Measurements from ENCODE around the gene LENG1.

LENG1 gene

GRCh38 chr19:54189145-54189734 is 29.7 kb upstream of the LENG1 start, which contains the start of gene MBOAT7:
TSS of gene MBOAT7 (minus strand) at chr19:54189580. CDS start at chr19:54188508, 1,072 bp downstream.
- Histone ChIP-seq H3K79me2 (ENCODE audit: insufficient read depth, low read length) (peaks cover 37% of the 10 kb centered on the region), H3K27me3 (ENCODE audit: insufficient read depth, low read length, poor library complexity) (no peaks in the 10 kb centered on the region), H3K4me2 (ENCODE audit: insufficient read depth, low read length) (peak within 1 kb of the TSS; percentile 69), H4K20me1 (ENCODE audit: insufficient read depth, low read length) (peaks cover 16% of the 10 kb centered on the region), H3K36me3 (ENCODE audit: insufficient read depth, low read length) (peaks cover 26% of the 10 kb centered on the region), H3K4me1 (ENCODE audit: insufficient read depth, low read length) (peaks cover 37% of the 10 kb centered on the region), H3K4me3 (ENCODE audit: low read depth in 1 of 2, low read length in 2 of 2) (peak within 1 kb of the TSS; percentile 60 to 73; a peak in 3 of 4 replicates), H3K9me3 (ENCODE audit: insufficient read depth, low read length, severe bottlenecking) (no peaks in the 10 kb centered on the region), H2AFZ (ENCODE audit: low read depth, low read length) (peak within 1 kb of the TSS; percentile 83), H3K27ac (ENCODE audit: low read length) (peak within 1 kb of the TSS; percentile 98), H3K9ac (ENCODE audit: low read depth, low read length) (peak within 1 kb of the TSS; percentile 84)
- peak; percentile 6 for ATAC-seq (ENCODE audit: insufficient read depth, low read depth)
- no peak for DNase-seq
- TF ChIP-seq EZH2 (IDR thresholded peaks at IDR 0.05; ENCODE audit: borderline replicate concordance, low read depth, low read length, severe bottlenecking) (no peak), CTCF (IDR thresholded peaks at IDR 0.05; ENCODE audit: borderline replicate concordance, extremely low read depth, low read length, poor library complexity, severe bottlenecking) (peak; percentile 35)

- Histone ChIP-seq H3K4me2 (ENCODE audit: insufficient read depth, low read length) (peak overlapping the region; percentile 67), H4K20me1 (ENCODE audit: insufficient read depth, low read length) (peaks cover 16% of the 10 kb centered on the region), H3K79me2 (ENCODE audit: insufficient read depth, low read length) (peaks cover 37% of the 10 kb centered on the region), H3K9me3 (ENCODE audit: insufficient read depth, low read length, severe bottlenecking) (no peaks in the 10 kb centered on the region), H3K27me3 (ENCODE audit: insufficient read depth, low read length, poor library complexity) (no peaks in the 10 kb centered on the region), H3K4me1 (ENCODE audit: insufficient read depth, low read length) (peaks cover 37% of the 10 kb centered on the region), H3K27ac (ENCODE audit: low read length) (peak overlapping the region; percentile 77), H3K36me3 (ENCODE audit: insufficient read depth, low read length) (peaks cover 21% of the 10 kb centered on the region), H3K4me3 (ENCODE audit: low read depth in 1 of 2, low read length in 2 of 2) (peak overlapping the region; percentile 60 to 73; a peak in 3 of 4 replicates), H3K9ac (ENCODE audit: low read depth, low read length) (peak overlapping the region; percentile 84), H2AFZ (ENCODE audit: low read depth, low read length) (no peak overlapping the region)
- DNase-seq (peak; percentile 58), ATAC-seq (ENCODE audit: insufficient read depth, low read depth) (no peak)
- TF ChIP-seq EZH2 (IDR thresholded peaks at IDR 0.05; ENCODE audit: borderline replicate concordance, low read depth, low read length, severe bottlenecking): no peak
These were observed 28.8 kb upstream of the LENG1 start for GRCh38 chr19:54188215-54188871.

GRCh38 chr19:54186934-54187381 is 27.4 kb upstream of the LENG1 start:
- no peak for TF ChIP-seq EZH2 (IDR thresholded peaks at IDR 0.05; ENCODE audit: borderline replicate concordance, low read depth, low read length, severe bottlenecking)
- TF ChIP-seq CTCF (IDR thresholded peaks at IDR 0.05; ENCODE audit: borderline replicate concordance, extremely low read depth, low read length, poor library complexity, severe bottlenecking): no peak
- Histone ChIP-seq H2AFZ (ENCODE audit: low read depth, low read length) (no peak overlapping the region), H3K27me3 (ENCODE audit: insufficient read depth, low read length, poor library complexity) (no peaks in the 10 kb centered on the region), H3K4me1 (ENCODE audit: insufficient read depth, low read length) (peaks cover 24% of the 10 kb centered on the region), H4K20me1 (ENCODE audit: insufficient read depth, low read length) (peaks cover 9% of the 10 kb centered on the region), H3K4me3 (ENCODE audit: low read depth in 1 of 2, low read length in 2 of 2) (no peak overlapping the region), H3K79me2 (ENCODE audit: insufficient read depth, low read length) (peaks cover 27% of the 10 kb centered on the region), H3K9me3 (ENCODE audit: insufficient read depth, low read length, severe bottlenecking) (no peaks in the 10 kb centered on the region), H3K4me2 (ENCODE audit: insufficient read depth, low read length) (no peak overlapping the region), H3K36me3 (ENCODE audit: insufficient read depth, low read length) (peaks cover 18% of the 10 kb centered on the region), H3K27ac (ENCODE audit: low read length) (no peak overlapping the region), H3K9ac (ENCODE audit: low read depth, low read length) (no peak overlapping the region; the same call in 1 of the 2 replicates)
- no peak for DNase-seq
- no peak for ATAC-seq (ENCODE audit: insufficient read depth, low read depth)

- peaks cover 3% of the 10 kb centered on the region for H4K20me1 ChIP-seq (ENCODE audit: insufficient read depth, low read length)
- no peak overlapping the region for H2AFZ ChIP-seq (ENCODE audit: low read depth, low read length)
- no peak overlapping the region for H3K9ac ChIP-seq (ENCODE audit: low read depth, low read length)
- peaks cover 18% of the 10 kb centered on the region for H3K4me1 ChIP-seq (ENCODE audit: insufficient read depth, low read length)
- H3K9me3 ChIP-seq (ENCODE audit: insufficient read depth, low read length, severe bottlenecking): no peaks in the 10 kb centered on the region
- H3K4me3 ChIP-seq (ENCODE audit: low read depth in 1 of 2, low read length in 2 of 2): no peak overlapping the region
- ATAC-seq (ENCODE audit: insufficient read depth, low read depth) (no peak), DNase-seq (no peak)
- peaks cover 18% of the 10 kb centered on the region for H3K36me3 ChIP-seq (ENCODE audit: insufficient read depth, low read length)
- no peaks in the 10 kb centered on the region for H3K27me3 ChIP-seq (ENCODE audit: insufficient read depth, low read length, poor library complexity)
- H3K4me2 ChIP-seq (ENCODE audit: insufficient read depth, low read length): no peak overlapping the region
- H3K27ac ChIP-seq (ENCODE audit: low read length): no peak overlapping the region
- no peak for TF ChIP-seq CTCF (IDR thresholded peaks at IDR 0.05; ENCODE audit: borderline replicate concordance, extremely low read depth, low read length, poor library complexity, severe bottlenecking)
- TF ChIP-seq EZH2 (IDR thresholded peaks at IDR 0.05; ENCODE audit: borderline replicate concordance, low read depth, low read length, severe bottlenecking): no peak
- peaks cover 21% of the 10 kb centered on the region for H3K79me2 ChIP-seq (ENCODE audit: insufficient read depth, low read length)
These were observed 26.8 kb upstream of the LENG1 start for GRCh38 chr19:54186351-54186750.

All from DND-41 (cell line).